AG20443 (cell line): ENCODE data around the gene INSC.
A peak's percentile ranks its signal among the peaks of the same experiment; 100 is the strongest.

Experiments
- DNase-seq: peaks from one replicate; pipeline ENCODE4 v3.0.0; 2012; ENCODE audit warnings: low spot score, mixed read lengths

Gene INSC

DNA sequence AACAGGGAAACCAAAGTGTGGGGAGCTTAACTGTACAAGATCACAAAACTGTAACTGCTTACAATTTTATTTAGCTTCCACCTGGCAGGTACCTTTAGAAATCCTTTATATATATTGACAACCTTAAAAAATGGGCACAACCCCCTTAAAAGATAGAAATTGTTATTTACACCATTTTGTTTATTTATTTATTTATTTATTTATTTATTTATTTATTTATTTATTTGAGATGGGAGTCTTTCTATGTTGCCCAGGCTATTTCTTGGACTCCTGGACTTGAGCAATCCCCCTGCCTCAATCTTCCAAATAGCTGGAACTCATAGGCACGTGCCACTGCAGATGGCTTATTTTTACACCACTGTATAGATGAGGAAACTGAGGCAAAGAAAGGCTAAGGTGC is 74.5 kb downstream of the INSC start:
- DNase-seq, result no peak

DNA sequence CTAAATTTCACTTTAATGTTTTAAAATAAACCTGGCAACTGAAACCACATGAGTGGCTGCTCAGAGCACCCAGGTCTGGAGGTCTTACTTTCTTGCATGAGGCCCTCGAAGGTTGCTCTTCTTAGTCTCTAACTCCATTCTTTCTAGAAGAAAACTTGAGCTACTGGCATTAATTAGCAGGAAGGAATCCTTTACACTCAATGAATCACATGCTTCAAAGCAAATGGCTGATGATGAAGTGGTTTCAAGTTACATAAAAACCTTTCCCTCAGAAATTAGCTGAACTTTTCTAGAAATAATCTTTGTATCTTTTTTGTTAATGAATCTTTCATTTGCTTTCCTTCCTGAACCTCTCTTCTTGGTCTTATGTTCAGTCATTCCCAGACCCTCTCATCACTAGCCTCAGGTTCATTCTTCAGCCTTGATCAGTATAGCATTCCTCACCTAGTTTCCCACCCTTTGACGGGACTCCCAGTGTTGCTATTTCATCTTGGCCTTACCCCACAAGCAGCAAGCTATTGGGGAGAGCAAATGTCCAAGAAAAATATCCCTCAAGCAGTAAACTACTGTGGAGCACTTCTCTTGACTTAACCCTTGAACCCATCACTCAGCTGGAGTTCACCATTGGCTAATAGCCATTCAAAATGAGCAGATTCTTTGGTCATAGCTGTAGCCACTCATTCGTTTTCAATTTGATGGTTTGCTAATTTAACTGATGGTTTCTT is 75.1 kb downstream of the INSC start:
- DNase-seq, result no peak

GRCh38 chr11:15190611-15191010 is 75.9 kb downstream of the INSC start:
- DNase-seq, result no peak

DNA sequence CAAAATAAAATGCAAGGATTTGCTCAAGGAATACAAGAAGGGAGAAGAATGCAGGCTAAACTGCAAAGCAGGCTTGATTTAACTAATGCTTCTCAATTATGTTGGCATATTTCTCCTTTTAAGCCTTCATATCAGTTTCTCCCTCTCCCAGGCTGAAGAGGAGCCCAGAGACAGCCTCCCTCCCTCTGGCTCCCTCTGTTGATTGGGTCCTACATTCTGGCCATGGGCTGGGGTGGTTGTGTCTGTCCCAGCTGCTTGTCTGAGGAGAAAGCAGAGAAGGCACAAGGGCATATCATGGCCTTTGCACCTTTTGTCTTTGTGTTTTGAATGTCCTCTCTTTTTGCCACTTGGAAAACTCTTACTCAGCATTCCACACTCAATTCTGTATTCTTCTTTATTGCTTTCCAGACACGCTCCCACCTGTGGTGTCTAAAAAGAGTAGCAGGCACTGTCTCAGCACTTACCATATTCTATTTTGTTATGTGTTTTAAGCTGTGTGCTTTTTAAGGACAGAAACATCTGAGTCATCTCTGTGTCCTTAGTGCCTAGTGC is 77.4 kb downstream of the INSC start:
- no peak for DNase-seq

DNA sequence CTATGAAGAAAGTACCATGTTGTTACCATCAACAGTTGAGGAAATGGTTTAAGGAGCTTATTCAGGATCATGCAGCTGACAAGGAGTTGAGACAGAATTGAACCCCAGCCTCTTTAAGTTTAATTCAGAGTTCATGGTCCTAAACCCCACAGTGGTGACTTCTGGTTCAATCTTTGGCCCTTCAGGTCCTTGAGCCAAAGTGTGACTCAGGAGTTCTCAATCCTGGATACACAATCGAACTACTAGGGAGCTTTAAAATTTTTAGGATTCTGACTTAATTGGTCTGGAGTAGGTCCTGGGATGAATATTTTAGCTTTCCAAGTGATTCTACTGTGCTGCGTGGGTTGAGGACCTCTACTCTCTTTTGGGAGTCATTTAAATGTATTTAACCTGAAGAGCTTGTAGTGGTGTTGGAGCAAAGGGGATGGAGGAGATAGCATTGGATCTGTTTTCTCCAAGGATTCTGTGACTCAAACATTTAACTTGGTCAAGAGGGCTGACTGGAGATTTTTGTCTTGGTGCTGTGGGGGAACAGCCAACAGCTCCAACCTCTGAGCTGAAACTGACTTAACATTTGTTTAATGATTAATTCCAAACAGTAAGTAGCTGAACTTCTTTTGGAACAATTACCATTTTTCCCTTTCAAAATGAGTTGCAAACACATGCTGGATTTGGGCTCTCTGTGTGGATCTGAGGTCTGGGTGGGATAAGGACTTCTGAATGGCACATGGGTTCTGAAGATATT is 80.1 kb downstream of the INSC start:
- peak; percentile 65 for DNase-seq

- no peak for DNase-seq
Measured at GRCh38 chr11:15195454-15196200, 80.9 kb downstream of the INSC start.

DNA sequence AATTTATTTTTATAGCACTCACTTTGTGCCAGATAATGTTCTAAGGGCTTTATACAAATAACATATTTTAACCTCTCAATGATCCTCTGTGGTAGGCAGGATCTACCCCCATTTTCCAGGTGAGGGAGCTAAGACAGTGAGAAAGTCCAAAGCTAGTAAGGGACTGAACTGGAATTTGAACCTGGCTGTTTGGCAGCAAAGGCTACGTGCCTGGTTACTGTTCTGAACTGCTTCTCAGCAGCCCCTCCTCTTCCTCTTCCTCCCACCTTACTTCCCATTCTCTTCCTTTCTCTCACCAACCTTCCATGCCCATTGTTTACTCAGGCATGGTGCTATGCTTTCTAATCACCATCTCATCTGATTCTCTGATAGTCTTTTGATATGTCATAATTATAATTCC is 82.0 kb downstream of the INSC start:
- no peak for DNase-seq

DNA sequence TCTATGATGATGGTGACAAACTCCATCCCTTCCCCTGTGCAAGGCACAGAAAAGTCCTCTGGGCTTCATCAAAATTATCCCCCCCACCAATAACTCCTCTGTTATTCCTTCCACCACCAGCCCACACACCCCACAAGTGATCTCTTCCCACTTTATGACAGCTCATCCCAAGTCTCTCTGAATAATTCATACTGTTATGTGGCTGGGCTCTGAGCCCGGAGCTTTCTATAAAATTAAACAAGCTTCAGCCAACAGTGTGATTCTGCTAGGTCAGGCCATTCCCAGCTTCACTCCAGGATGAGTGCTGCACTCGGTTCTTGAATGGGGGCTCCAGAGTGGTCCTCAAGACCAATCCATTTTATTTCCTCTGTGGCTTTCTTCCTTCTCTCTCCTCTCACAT is 83.0 kb downstream of the INSC start:
- DNase-seq, result peak; percentile 38

DNA sequence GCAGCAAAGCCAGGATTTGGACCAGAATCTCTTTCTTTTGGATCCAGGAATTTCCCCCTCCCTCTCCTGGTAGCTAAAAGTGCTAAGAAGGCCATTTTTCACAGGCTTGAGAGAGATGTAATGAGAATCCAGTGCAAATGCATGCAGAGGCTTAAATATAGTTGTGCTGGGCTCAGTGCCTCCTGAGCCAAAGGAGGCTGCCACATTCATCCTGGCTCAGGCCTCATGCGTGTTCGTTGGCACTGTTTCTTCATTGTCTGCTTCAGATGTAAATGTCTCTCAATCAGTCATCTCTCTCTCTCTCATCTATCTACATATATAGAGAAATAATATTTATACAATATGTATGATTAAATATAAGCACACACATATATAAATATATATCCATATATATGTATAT is 83.6 kb downstream of the INSC start:
- DNase-seq, result no peak

DNA sequence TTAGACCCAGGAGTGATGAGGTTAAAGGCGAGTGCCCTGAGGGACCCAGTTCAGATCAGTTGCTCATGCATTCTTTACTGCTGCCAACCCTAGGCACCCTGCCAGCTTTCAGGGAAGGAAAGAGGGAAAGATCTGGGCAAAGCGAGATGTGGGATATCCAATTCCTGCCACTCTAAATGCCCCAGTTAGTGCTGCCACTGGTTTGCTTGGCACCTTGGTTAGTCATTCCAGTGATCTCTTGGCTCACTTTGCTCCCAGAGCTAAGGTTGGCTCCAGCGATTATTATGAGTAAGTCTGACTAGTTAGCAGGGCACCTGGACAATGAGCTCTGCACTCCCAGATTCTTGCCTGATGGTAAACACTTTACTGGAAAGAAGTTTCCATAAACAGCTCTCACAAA is 85.0 kb downstream of the INSC start:
- DNase-seq, result peak; percentile 33

DNA sequence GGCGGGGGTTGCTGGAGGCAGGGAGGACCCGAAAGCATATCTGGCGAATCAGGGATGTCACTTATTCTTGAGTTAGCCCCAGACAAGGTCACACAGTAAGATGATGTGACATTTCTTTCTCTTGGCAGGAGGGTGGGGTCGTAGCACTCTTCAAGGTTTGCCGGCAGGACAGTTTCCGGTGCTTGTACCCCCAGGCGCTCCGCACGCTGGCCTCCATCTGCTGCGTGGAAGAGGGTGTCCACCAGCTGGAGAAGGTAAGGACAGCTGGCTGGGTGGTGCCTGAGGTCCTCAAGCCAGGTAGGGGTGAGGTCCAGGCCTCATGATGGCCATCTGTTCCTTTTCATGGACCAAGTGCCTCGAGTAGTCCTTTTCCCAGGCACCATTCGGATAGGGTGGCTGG is 86.0 kb downstream of the INSC start:
- DNase-seq, result no peak

DNA sequence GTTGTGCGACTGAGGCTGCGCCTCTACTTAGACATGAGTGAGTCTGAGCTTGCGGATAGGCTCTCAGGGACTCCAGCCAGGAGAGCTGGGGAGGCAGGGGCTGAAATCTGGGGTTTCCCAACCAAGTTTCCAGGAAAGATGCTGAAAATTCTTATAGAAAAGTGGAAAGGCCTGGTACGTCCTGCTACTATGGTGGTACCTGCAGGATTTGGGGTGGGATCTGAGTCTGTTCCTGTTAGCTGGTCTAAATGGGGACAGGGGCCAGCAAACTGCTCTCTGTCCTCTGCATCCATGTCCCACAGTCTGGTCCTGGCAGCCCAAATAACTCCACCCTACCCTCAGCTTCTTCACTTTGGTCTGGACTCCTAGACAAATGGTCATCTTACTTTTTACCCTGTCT is 86.9 kb downstream of the INSC start:
- no peak for DNase-seq

- DNase-seq, result no peak
Measured at GRCh38 chr11:15202626-15203025, 87.9 kb downstream of the INSC start.

- DNase-seq, result no peak
Measured at GRCh38 chr11:15204711-15205110, 90.0 kb downstream of the INSC start.

- no peak for DNase-seq
Measured at GRCh38 chr11:15206791-15207190, 92.1 kb downstream of the INSC start.

GRCh38 chr11:15208378-15209222 is 93.9 kb downstream of the INSC start:
- DNase-seq, result peak; percentile 91

DNA sequence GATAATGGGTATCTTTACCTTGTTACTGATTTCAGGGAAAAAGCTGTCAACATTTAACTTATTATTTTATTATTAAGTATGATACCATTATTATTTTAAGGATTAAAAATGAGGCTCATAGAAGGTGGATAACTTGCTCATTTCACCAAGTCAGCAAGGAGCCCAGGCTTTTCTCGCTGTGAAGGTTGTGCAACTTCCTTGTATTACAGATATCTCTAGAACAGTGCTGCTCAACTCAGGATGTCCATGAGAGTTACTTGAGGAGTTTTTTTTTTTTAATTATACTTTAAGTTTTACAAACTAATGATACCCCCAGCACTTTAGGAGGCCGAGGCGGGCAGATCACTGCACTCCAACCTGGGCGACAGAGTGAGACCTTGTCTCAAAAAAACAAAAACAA is 98.2 kb downstream of the INSC start:
- DNase-seq, result no peak

DNA sequence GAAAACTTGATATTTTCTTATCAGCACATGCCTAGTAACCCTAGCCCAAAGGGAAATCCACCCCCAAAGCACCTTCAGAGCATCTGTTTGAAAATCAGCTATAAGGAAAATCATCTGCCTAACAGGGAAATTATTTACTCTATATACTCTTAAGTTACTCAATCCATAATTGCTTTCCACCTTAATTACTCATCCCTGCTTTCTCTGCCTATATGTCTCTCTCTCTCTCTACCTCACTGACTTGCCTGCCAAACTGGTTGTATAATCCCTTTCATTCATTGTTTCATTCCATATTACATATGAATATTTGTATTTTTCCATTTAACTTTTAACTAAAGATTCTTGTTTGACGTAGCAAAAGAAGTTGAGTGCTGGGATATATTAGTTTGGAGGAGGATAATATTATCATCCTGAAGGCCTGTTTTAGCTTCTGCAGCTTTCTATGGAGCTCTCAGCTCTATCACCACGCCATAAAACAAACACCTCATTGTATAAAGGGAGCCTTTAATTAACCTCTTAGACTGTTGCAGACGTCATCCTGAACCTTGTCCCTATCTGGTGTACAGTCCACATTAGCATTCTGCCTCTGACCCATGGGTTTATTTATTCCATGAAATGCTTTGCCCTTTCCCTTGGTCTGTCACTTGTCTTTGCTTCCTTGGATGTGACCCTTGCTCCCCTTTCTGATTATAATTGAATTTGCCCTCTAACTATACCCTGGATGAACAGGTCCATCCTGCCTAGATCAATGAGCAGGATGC is 98.9 kb downstream of the INSC start:
- DNase-seq, result no peak

DNA sequence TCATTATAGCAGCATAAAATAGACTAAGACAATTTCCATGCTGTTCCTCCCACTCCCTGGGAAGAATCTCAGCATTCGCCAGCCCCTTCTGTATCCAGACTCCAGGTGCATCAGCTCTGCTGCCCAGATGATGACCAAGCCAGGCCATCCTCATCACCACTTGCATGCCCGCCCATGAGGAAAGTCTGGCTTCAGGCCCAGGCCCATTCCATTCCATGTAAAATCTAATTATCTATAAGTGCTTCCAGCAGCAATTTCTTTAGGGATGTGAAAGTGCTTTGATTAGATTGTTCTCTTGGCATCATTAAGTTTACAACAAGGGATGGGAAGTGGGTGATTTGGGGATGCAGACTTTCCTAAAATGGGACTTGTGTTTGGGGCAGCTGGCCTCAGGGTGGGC is 100.3 kb downstream of the INSC start:
- no peak for DNase-seq

DNA sequence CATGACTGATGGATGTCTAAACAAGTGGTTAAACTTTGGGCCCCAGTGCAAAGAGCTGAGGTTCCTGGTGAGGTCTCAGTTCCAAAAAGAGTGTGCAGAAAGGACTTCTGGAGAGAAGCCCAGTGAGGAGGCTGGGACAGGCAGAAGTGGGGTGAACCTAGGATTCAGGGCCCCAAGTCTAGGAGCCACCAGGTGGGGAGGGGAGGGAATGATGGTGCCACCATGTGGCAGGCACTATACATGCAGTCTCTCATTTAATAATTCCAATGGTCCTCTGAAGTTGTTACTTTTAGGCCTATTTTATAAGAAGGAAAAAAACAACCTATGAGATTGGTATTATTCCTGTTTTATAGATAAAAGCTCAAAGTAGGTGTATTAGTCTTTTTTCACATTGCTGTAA is 102.0 kb downstream of the INSC start:
- no peak for DNase-seq

DNA sequence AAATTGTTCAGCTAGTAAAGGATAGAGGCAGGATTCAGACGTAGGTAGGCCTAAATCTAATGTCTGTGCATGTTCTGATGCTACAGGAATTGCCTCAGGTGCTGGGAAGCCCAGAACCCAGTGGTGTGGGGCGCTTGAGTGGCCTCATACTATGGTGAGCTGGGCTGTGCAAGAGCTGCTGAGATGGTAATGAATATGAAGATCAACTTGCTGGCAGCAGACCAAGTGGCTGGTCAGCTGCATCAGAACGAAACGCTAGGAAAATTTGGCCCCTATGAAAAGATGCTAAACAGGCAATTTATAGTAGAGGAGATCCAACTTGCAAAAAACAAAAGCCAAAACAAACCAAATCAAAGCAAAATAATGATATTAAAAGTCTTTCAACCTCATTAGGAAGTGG is 102.7 kb downstream of the INSC start:
- no peak for DNase-seq
